ENCODE measurements around the gene NDUFB5.

- TF ChIP-seq CTCF (conservative IDR thresholded peaks at IDR 0.05; ENCODE audit: low read depth, low read length) (no peak), EZH2 (IDR thresholded peaks at IDR 0.05; ENCODE audit: borderline replicate concordance, low read depth, low read length, poor library complexity, severe bottlenecking) (no peak)
These were observed 66.7 kb downstream of the NDUFB5 start for GRCh38 chr3:179671309-179671708.
